ENCODE results near the gene INPP5A. TPM values are rescaled to one million over a fixed set of nuclear protein-coding genes. Genes with fewer than 3 reads are reported as not detected.

The INPP5A gene
- total RNA-seq, 4 donors from 2014 or later: 34.8 to 80.8 (median 52.8) TPM

- no peak for DNase-seq
- H3K36me3 ChIP-seq: no peaks in the 10 kb centered on the region
- H3K4me3 ChIP-seq: no peak overlapping the region
- H3K4me1 ChIP-seq: no peaks in the 10 kb centered on the region
- 95% methylated on average over 14 of the region's 16 CpGs; no CpG with 5 or more reads in 1 of the 2 donors for WGBS, 2 donors (ENCODE audit: low coverage in 1 of 2)
- in situ Hi-C loops (cut with MboI; ENCODE audit: low pct_ligation_motif_present in 1 of 4, low pct_unique_long_range_greater_than_20kb in 1 of 4, low sequenced_read_pairs in 3 of 4): no loop called here
- TF ChIP-seq POLR2A (IDR thresholded peaks at IDR 0.05) (no peak), CTCF (IDR thresholded peaks at IDR 0.05) (no peak), EP300 (IDR thresholded peaks at IDR 0.05; ENCODE audit: low read depth) (no peak), POLR2AphosphoS5 (IDR thresholded peaks at IDR 0.05) (no peak)
- H3K9me3 ChIP-seq: no peaks in the 10 kb centered on the region
- no peak overlapping the region for H3K27ac ChIP-seq
- H3K27me3 ChIP-seq: no peaks in the 10 kb centered on the region
- intact Hi-C loops (cut with DNase I; ENCODE audit: low total_unique reads): no loop called here
These were observed 127.3 kb downstream of the INPP5A start for GRCh38 chr10:132664883-132665282.

- no peak for TF ChIP-seq POLR2A (IDR thresholded peaks at IDR 0.05)
- TF ChIP-seq EP300 (IDR thresholded peaks at IDR 0.05; ENCODE audit: low read depth): no peak
- no peak for TF ChIP-seq CTCF (IDR thresholded peaks at IDR 0.05)
- TF ChIP-seq POLR2AphosphoS5 (IDR thresholded peaks at IDR 0.05): no peak
- Histone ChIP-seq H3K27ac (no peak overlapping the region), H3K4me1 (no peaks in the 10 kb centered on the region), H3K4me3 (no peak overlapping the region), H3K9me3 (no peaks in the 10 kb centered on the region), H3K36me3 (no peaks in the 10 kb centered on the region), H3K27me3 (no peaks in the 10 kb centered on the region)
- 82% methylated on average over 12 to 15 of the region's 15 CpGs for WGBS, 2 donors (ENCODE audit: low coverage in 1 of 2)
- intact Hi-C loops (cut with DNase I; ENCODE audit: low total_unique reads) (no loop called here), in situ Hi-C loops (cut with MboI; ENCODE audit: low pct_ligation_motif_present in 1 of 4, low pct_unique_long_range_greater_than_20kb in 1 of 4, low sequenced_read_pairs in 3 of 4) (no loop called here)
- DNase-seq: no peak
These were observed 128.5 kb downstream of the INPP5A start for GRCh38 chr10:132665946-132666704.

GRCh38 chr10:132666705-132667341, 129.2 kb downstream of the INPP5A start:
- WGBS, 2 donors (ENCODE audit: low coverage in 1 of 2): 90% methylated on average over 12 of the region's 12 CpGs; no CpG with 5 or more reads in 1 of the 2 donors
- intact Hi-C loops (cut with DNase I; ENCODE audit: low total_unique reads): no loop called here

More at GRCh38 chr10:132666705-132667341, 129.2 kb downstream of the INPP5A start:
- Histone ChIP-seq H3K4me1 (no peaks in the 10 kb centered on the region), H3K27me3 (no peaks in the 10 kb centered on the region), H3K27ac (no peak overlapping the region), H3K9me3 (no peaks in the 10 kb centered on the region), H3K4me3 (no peak overlapping the region), H3K36me3 (no peaks in the 10 kb centered on the region)
- TF ChIP-seq POLR2AphosphoS5 (IDR thresholded peaks at IDR 0.05): no peak
- no peak for TF ChIP-seq POLR2A (IDR thresholded peaks at IDR 0.05)
- TF ChIP-seq EP300 (IDR thresholded peaks at IDR 0.05; ENCODE audit: low read depth): no peak
- TF ChIP-seq CTCF (IDR thresholded peaks at IDR 0.05): no peak
- in situ Hi-C loops (cut with MboI; ENCODE audit: low pct_ligation_motif_present in 1 of 4, low pct_unique_long_range_greater_than_20kb in 1 of 4, low sequenced_read_pairs in 3 of 4): no loop called here
- DNase-seq: no peak

All from transverse colon (tissue), 4 donors.